ENCODE results near the gene KIF2C. TPM values are rescaled to one million over a fixed set of nuclear protein-coding genes. Genes with fewer than 3 reads are reported as not detected.
A peak's percentile ranks its signal among the peaks of the same experiment; 100 is the strongest.

Gene KIF2C
- total RNA-seq, 1 experiment from 2014 or later: 92.6 TPM

GRCh38 chr1:44805311-44806024, 65.8 kb downstream of the KIF2C start:
- no peaks in the 10 kb centered on the region for H3K9me3 ChIP-seq (ENCODE audit: control insufficient read depth in 1 of 2, insufficient read depth in 1 of 2, low read depth in 1 of 2, low read length in 2 of 2)
- intact Hi-C loops (cut with micrococcal nuclease): no loop called here
- no peaks in the 10 kb centered on the region for H3K27me3 ChIP-seq (ENCODE audit: insufficient read depth, low read length)
- H3K27ac ChIP-seq (ENCODE audit: low read depth, low read length): peak overlapping the region; percentile 98
- ChIA-PET POLR2A (interaction anchor here (0.5 to 8.0 kb wide), 6 partner anchors 12 to 716 kb away, joined by 3 to 200 read pairs (median 6); partner anchors contain the start of genes PRDX1 and RNU5D-1), CTCF (no interaction called here), RAD21 (ENCODE audit: low non-redundant PET in 1 of 2, low total read pairs in 2 of 2, uncharacterized antibody in 2 of 2, unreplicated experiment in 2 of 2) (no interaction called here)
- peak overlapping the region; percentile 73 for H3K9ac ChIP-seq (ENCODE audit: low read length)
- peaks cover 3 to 46% of the 10 kb centered on the region in 2 experiments; a peak in 3 of 4 replicates for H3K36me3 ChIP-seq (ENCODE audit: control insufficient read depth in 1 of 2, insufficient read depth in 2 of 2, low read length in 2 of 2)
- H3K4me3 ChIP-seq (replicated peaks in 1 of 2; ENCODE audit: low read depth in 1 of 2, low read length in 2 of 2): no peak overlapping the region
- H3K9me2 ChIP-seq (ENCODE audit: insufficient read depth): no peaks in the 10 kb centered on the region
- H3K4me1 ChIP-seq (ENCODE audit: control insufficient read depth in 1 of 2, insufficient read depth in 2 of 2, low read length in 2 of 2): peaks cover 50 to 96% of the 10 kb centered on the region in 2 experiments
- no TSS peak for BruUV-seq (replicated peaks)
- no peaks in the 10 kb centered on the region for H4K20me1 ChIP-seq (ENCODE audit: insufficient read depth)
- peak overlapping the region; percentile 68 for H3K4me2 ChIP-seq (ENCODE audit: low read length)
- ATAC-seq (no peak), DNase-seq (ENCODE audit: low read depth, low spot score) (no peak)
- H3K79me2 ChIP-seq (ENCODE audit: insufficient read depth, low read length): peaks cover 49% of the 10 kb centered on the region
- TF ChIP-seq, protein P1, sequence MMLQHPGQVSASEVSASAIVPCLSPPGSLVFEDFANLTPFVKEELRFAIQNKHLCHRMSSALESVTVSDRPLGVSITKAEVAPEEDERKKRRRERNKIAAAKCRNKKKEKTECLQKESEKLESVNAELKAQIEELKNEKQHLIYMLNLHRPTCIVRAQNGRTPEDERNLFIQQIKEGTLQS (IDR thresholded peaks at IDR 0.05): no peak
- TF ChIP-seq CBX3 (IDR thresholded peaks at IDR 0.05; ENCODE audit: low read depth) (no peak), CEBPB (IDR thresholded peaks at IDR 0.05; ENCODE audit: low read depth) (no peak), ZNF274 (IDR thresholded peaks at IDR 0.05; ENCODE audit: low read depth, low read length) (no peak), POLR2AphosphoS5 (IDR thresholded peaks at IDR 0.05; ENCODE audit: low read depth, low read length) (peak; percentile 47), FOSL1 (IDR thresholded peaks at IDR 0.05; ENCODE audit: low read depth) (no peak)
- TF ChIP-seq, protein P2, sequence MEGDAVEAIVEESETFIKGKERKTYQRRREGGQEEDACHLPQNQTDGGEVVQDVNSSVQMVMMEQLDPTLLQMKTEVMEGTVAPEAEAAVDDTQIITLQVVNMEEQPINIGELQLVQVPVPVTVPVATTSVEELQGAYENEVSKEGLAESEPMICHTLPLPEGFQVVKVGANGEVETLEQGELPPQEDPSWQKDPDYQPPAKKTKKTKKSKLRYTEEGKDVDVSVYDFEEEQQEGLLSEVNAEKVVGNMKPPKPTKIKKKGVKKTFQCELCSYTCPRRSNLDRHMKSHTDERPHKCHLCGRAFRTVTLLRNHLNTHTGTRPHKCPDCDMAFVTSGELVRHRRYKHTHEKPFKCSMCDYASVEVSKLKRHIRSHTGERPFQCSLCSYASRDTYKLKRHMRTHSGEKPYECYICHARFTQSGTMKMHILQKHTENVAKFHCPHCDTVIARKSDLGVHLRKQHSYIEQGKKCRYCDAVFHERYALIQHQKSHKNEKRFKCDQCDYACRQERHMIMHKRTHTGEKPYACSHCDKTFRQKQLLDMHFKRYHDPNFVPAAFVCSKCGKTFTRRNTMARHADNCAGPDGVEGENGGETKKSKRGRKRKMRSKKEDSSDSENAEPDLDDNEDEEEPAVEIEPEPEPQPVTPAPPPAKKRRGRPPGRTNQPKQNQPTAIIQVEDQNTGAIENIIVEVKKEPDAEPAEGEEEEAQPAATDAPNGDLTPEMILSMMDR (IDR thresholded peaks at IDR 0.05 in 2 of 3, conservative IDR thresholded peaks at IDR 0.05 in 1 of 3; ENCODE audit: borderline replicate concordance in 1 of 3, insufficient read depth in 1 of 3, low read depth in 2 of 3, low read length in 2 of 3): peak in 1 of 3 experiments; percentile 24; a peak in 1 of 6 replicates
- H2AFZ ChIP-seq (ENCODE audit: low read depth, low read length, poor library complexity, severe bottlenecking): no peak overlapping the region
